ENCODE measurements around the gene CILP.

CILP gene

DNA sequence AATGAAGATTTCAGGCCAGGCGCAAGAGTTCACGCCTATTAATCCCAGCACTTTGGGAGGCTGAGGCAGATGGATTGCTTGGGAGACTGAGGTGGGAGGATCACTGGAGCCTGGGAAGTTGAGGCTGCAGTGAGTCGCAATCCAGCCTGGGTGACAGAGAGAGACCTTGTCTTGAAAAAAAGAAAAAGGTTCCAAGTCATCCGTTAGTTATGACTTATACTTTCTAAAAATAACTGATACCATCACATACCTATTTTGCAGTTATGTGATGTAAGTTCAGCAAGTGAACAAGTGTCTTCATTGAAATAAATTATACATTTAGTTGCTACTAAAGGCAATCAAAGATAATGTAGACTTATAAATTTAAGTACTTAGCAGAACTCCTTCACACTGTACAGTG is 48.2 kb downstream of the CILP start:
- H2AFZ ChIP-seq (ENCODE audit: low read depth), result no peak overlapping the region
- no peaks in the 10 kb centered on the region for H3K27me3 ChIP-seq (ENCODE audit: insufficient read depth, low read depth)
- no peaks in the 10 kb centered on the region; the same call in 1 of the 2 replicates for H3K36me3 ChIP-seq (ENCODE audit: insufficient read depth)
- no peak overlapping the region for H3K4me3 ChIP-seq (IDR thresholded peaks at IDR 0.05; ENCODE audit: insufficient read depth, low read depth, low read length)
- H3K9ac ChIP-seq, result no peak overlapping the region
- no peak overlapping the region for H3K4me2 ChIP-seq
- no peaks in the 10 kb centered on the region for H3K79me2 ChIP-seq (ENCODE audit: insufficient read depth, low read depth)
- no peaks in the 10 kb centered on the region for H3K4me1 ChIP-seq (ENCODE audit: low read depth, poor library complexity, severe bottlenecking)
- H4K20me1 ChIP-seq (ENCODE audit: insufficient read depth), result no peaks in the 10 kb centered on the region
- no peak overlapping the region for H3K27ac ChIP-seq
- TF ChIP-seq CTCF (conservative IDR thresholded peaks at IDR 0.05; ENCODE audit: low read depth, low read length), result no peak

GRCh38 chr15:65156692-65157091 is 54.6 kb downstream of the CILP start:
- H4K20me1 ChIP-seq (ENCODE audit: insufficient read depth), result no peaks in the 10 kb centered on the region
- no peak for TF ChIP-seq CTCF (conservative IDR thresholded peaks at IDR 0.05; ENCODE audit: low read depth, low read length)
- H3K9ac ChIP-seq, result no peak overlapping the region
- H3K4me2 ChIP-seq, result no peak overlapping the region
- H3K79me2 ChIP-seq (ENCODE audit: insufficient read depth, low read depth), result no peaks in the 10 kb centered on the region
- H3K27me3 ChIP-seq (ENCODE audit: insufficient read depth, low read depth), result no peaks in the 10 kb centered on the region
- H3K4me3 ChIP-seq (IDR thresholded peaks at IDR 0.05; ENCODE audit: insufficient read depth, low read depth, low read length), result no peak overlapping the region
- H3K4me1 ChIP-seq (ENCODE audit: low read depth, poor library complexity, severe bottlenecking), result no peaks in the 10 kb centered on the region
- no peak overlapping the region for H3K27ac ChIP-seq
- no peak overlapping the region for H2AFZ ChIP-seq (ENCODE audit: low read depth)
- H3K36me3 ChIP-seq (ENCODE audit: insufficient read depth), result peaks cover 7% of the 10 kb centered on the region; the same call in 1 of the 2 replicates

- Histone ChIP-seq H3K4me2 (no peak overlapping the region), H3K4me3 (IDR thresholded peaks at IDR 0.05; ENCODE audit: insufficient read depth, low read depth, low read length) (no peak overlapping the region), H3K36me3 (ENCODE audit: insufficient read depth) (peaks cover 7% of the 10 kb centered on the region; the same call in 1 of the 2 replicates), H3K27me3 (ENCODE audit: insufficient read depth, low read depth) (no peaks in the 10 kb centered on the region), H3K79me2 (ENCODE audit: insufficient read depth, low read depth) (no peaks in the 10 kb centered on the region), H2AFZ (ENCODE audit: low read depth) (no peak overlapping the region), H3K4me1 (ENCODE audit: low read depth, poor library complexity, severe bottlenecking) (no peaks in the 10 kb centered on the region), H3K9ac (no peak overlapping the region), H3K27ac (no peak overlapping the region), H4K20me1 (ENCODE audit: insufficient read depth) (no peaks in the 10 kb centered on the region)
- no peak for TF ChIP-seq CTCF (conservative IDR thresholded peaks at IDR 0.05; ENCODE audit: low read depth, low read length)
These were observed 56.6 kb downstream of the CILP start for GRCh38 chr15:65154720-65155119.

GRCh38 chr15:65147902-65148301 is 63.4 kb downstream of the CILP start:
- Histone ChIP-seq H3K27ac (no peak overlapping the region), H4K20me1 (ENCODE audit: insufficient read depth) (no peaks in the 10 kb centered on the region), H3K4me1 (ENCODE audit: low read depth, poor library complexity, severe bottlenecking) (no peaks in the 10 kb centered on the region), H3K36me3 (ENCODE audit: insufficient read depth) (no peaks in the 10 kb centered on the region), H3K9ac (no peak overlapping the region), H3K4me3 (IDR thresholded peaks at IDR 0.05; ENCODE audit: insufficient read depth, low read depth, low read length) (no peak overlapping the region), H3K79me2 (ENCODE audit: insufficient read depth, low read depth) (no peaks in the 10 kb centered on the region), H3K27me3 (ENCODE audit: insufficient read depth, low read depth) (no peaks in the 10 kb centered on the region), H2AFZ (ENCODE audit: low read depth) (no peak overlapping the region), H3K4me2 (no peak overlapping the region)
- TF ChIP-seq CTCF (conservative IDR thresholded peaks at IDR 0.05; ENCODE audit: low read depth, low read length), result no peak

All from KMS-11 (cell line).